Fibroblast of skin of abdomen (primary cell): Measurements from ENCODE around the gene TXNDC5.
"Not testable (repeated sequence)": the region's sequence is repeated elsewhere in the genome, so short reads cannot be mapped to it uniquely, and the experiment has no call there.

Source experiments
- DNase-seq: peaks from one replicate; pipeline ENCODE4 v3.0.0-alpha.2; 2013

The TXNDC5 gene

GRCh38 chr6:7914311-7914710 is 3.7 kb upstream of the TXNDC5 start:
- no peak for DNase-seq

GRCh38 chr6:7912736-7913517 is 2.3 kb upstream of the TXNDC5 start:
- DNase-seq: no peak

GRCh38 chr6:7912024-7912423 is 1.4 kb upstream of the TXNDC5 start:
- DNase-seq: no peak

GRCh38 chr6:7911345-7911725 is 747 bp upstream of the TXNDC5 start:
- no peak for DNase-seq

GRCh38 chr6:7910298-7910653 is 312 bp downstream of the TXNDC5 start:
- DNase-seq: no peak

- DNase-seq: peak; percentile 56
Observed at GRCh38 chr6:7909323-7910276, 988 bp downstream of the TXNDC5 start.

GRCh38 chr6:7907159-7907558 is 3.4 kb downstream of the TXNDC5 start:
- no peak for DNase-seq

GRCh38 chr6:7906741-7907140 is 3.8 kb downstream of the TXNDC5 start:
- DNase-seq: no peak

- DNase-seq: no peak
Observed at GRCh38 chr6:7905416-7905815, 5.2 kb downstream of the TXNDC5 start.

- no peak for DNase-seq
Observed at GRCh38 chr6:7904654-7905319, 5.8 kb downstream of the TXNDC5 start.

- no peak for DNase-seq
Observed at GRCh38 chr6:7903673-7904072, 6.9 kb downstream of the TXNDC5 start.

GRCh38 chr6:7902867-7903266 is 7.7 kb downstream of the TXNDC5 start:
- no peak for DNase-seq

- DNase-seq: no peak
Observed at GRCh38 chr6:7902221-7902620, 8.4 kb downstream of the TXNDC5 start.

GRCh38 chr6:7901780-7902179 is 8.8 kb downstream of the TXNDC5 start:
- DNase-seq: no peak

GRCh38 chr6:7901056-7901455 is 9.5 kb downstream of the TXNDC5 start:
- DNase-seq: no peak

- DNase-seq: no peak
Observed at GRCh38 chr6:7900621-7901020, 10.0 kb downstream of the TXNDC5 start.

- DNase-seq: no peak
Observed at GRCh38 chr6:7899889-7900213, 10.7 kb downstream of the TXNDC5 start.

- no peak for DNase-seq
Observed at GRCh38 chr6:7899101-7899888, 11.3 kb downstream of the TXNDC5 start.

- DNase-seq: not testable (repeated sequence)
Observed at GRCh38 chr6:7898193-7898586, 12.4 kb downstream of the TXNDC5 start.

- no peak for DNase-seq
Observed at GRCh38 chr6:7897461-7898192, 13.0 kb downstream of the TXNDC5 start.

- DNase-seq: no peak
Observed at GRCh38 chr6:7896465-7896987, 14.1 kb downstream of the TXNDC5 start.

- no peak for DNase-seq
Observed at GRCh38 chr6:7895125-7895423, 15.5 kb downstream of the TXNDC5 start.
